Stimulated activated CD4-positive, alpha-beta T cell treated with anti-CD3 and anti-CD28 coated beads, Interleukin-1b, Interleukin-23, amount 100 ng/mL, for 24 hours (primary cell): Measurements from ENCODE around the gene KLHL29.

Source experiments
- DNase-seq, 4 experiments: peaks; one replicate each; pipeline ENCODE4 v3.0.0-alpha.2; 2020; ENCODE audit warnings: low read depth in 4 of 4, low spot score in 1 of 4

KLHL29 gene

GRCh38 chr2:23566241-23567142, 181.5 kb downstream of the KLHL29 start:
- peak in 1 of 4 experiments; percentile 3 for DNase-seq

- no peak for DNase-seq
Observed at GRCh38 chr2:23567161-23567756, 182.3 kb downstream of the KLHL29 start.

- no peak for DNase-seq
Observed at GRCh38 chr2:23568211-23568610, 183.2 kb downstream of the KLHL29 start.

- DNase-seq = no peak
Observed at GRCh38 chr2:23568626-23569190, 183.7 kb downstream of the KLHL29 start.

- DNase-seq = no peak
Observed at GRCh38 chr2:23569761-23570365, 184.9 kb downstream of the KLHL29 start.

GRCh38 chr2:23571085-23571484, 186.1 kb downstream of the KLHL29 start:
- no peak for DNase-seq

GRCh38 chr2:23571527-23572282, 186.7 kb downstream of the KLHL29 start:
- no peak for DNase-seq

- no peak for DNase-seq
Observed at GRCh38 chr2:23574919-23575654, 190.1 kb downstream of the KLHL29 start.

GRCh38 chr2:23578964-23579671, 194.1 kb downstream of the KLHL29 start:
- DNase-seq = no peak

- no peak for DNase-seq
Observed at GRCh38 chr2:23579674-23580073, 194.7 kb downstream of the KLHL29 start.

GRCh38 chr2:23583467-23583866, 198.5 kb downstream of the KLHL29 start:
- DNase-seq = no peak

GRCh38 chr2:23584054-23584745, 199.2 kb downstream of the KLHL29 start:
- no peak for DNase-seq

GRCh38 chr2:23585273-23586170, 200.5 kb downstream of the KLHL29 start:
- no peak for DNase-seq

GRCh38 chr2:23586741-23587306, 201.8 kb downstream of the KLHL29 start:
- DNase-seq = no peak

GRCh38 chr2:23587341-23587880, 202.4 kb downstream of the KLHL29 start:
- DNase-seq = no peak

GRCh38 chr2:23588106-23588505, 203.1 kb downstream of the KLHL29 start:
- DNase-seq = no peak

- no peak for DNase-seq
Observed at GRCh38 chr2:23588508-23589201, 203.7 kb downstream of the KLHL29 start.
